ENCODE data around the gene JAZF1. TPM values are rescaled to one million over a fixed set of nuclear protein-coding genes. Genes with fewer than 3 reads are reported as not detected.

Gene JAZF1
- total and polyA plus RNA-seq, 12 donors = 6.9 to 42.3 (median 30.0) TPM

GRCh38 chr7:28088901-28089714 lies 91.5 kb downstream of the JAZF1 start:
- H3K27ac ChIP-seq = peak overlapping the region in 1 of 10 donors; percentile 66
- intact Hi-C loops (cut with DNase I) = loop anchor here in 2 of 10 donors (5.0 to 10.0 kb wide), 2 partner anchors 252 to 884 kb away; partner anchors contain the start of gene HOXA13 (in 1 of the 2)
- TF ChIP-seq CTCF (IDR thresholded peaks at IDR 0.05) = no peak
- ATAC-seq = no peak
- 95 to 97% methylated on average over 6 of the region's 6 CpGs for WGBS, 2 donors
- no peaks in the 10 kb centered on the region for H3K27me3 ChIP-seq
- H3K36me3 ChIP-seq = no peaks in the 10 kb centered on the region
- no peaks in the 10 kb centered on the region for H3K9me3 ChIP-seq
- peaks cover 0 to 60% (median 0%) of the 10 kb centered on the region in 9 donors for H3K4me1 ChIP-seq
- DNase-seq = no peak
- H3K4me3 ChIP-seq = no peak overlapping the region

- intact Hi-C loops (cut with DNase I) = loop anchor here in 2 of 10 donors (5.0 to 10.0 kb wide), 2 partner anchors 251 to 883 kb away; partner anchors contain the start of gene HOXA13 (in 1 of the 2)
- Histone ChIP-seq H3K36me3 (no peaks in the 10 kb centered on the region), H3K9me3 (no peaks in the 10 kb centered on the region), H3K27ac (peak overlapping the region in 1 of 10 donors; percentile 66), H3K27me3 (no peaks in the 10 kb centered on the region), H3K4me1 (peaks cover 0 to 71% (median 0%) of the 10 kb centered on the region in 9 donors), H3K4me3 (peak overlapping the region in 1 of 10 donors; percentile 1)
- DNase-seq (no peak), ATAC-seq (peak in 1 of 8 donors; percentile 74)
- WGBS, 2 donors = 75 to 78% methylated on average over 4 of the region's 4 CpGs
- TF ChIP-seq CTCF (IDR thresholded peaks at IDR 0.05) = no peak
Measured at GRCh38 chr7:28088032-28088431, 92.6 kb downstream of the JAZF1 start.

GRCh38 chr7:28086198-28086597 lies 94.4 kb downstream of the JAZF1 start:
- peak overlapping the region in 1 of 10 donors; percentile 66 for H3K27ac ChIP-seq
- H3K4me3 ChIP-seq = no peak overlapping the region
- H3K4me1 ChIP-seq = peaks cover 0 to 89% (median 2%) of the 10 kb centered on the region in 9 donors
- WGBS, 2 donors = 84% methylated on average over 2 of the region's 2 CpGs
- ATAC-seq = no peak
- no peaks in the 10 kb centered on the region for H3K9me3 ChIP-seq
- H3K36me3 ChIP-seq = no peaks in the 10 kb centered on the region
- H3K27me3 ChIP-seq = no peaks in the 10 kb centered on the region
- TF ChIP-seq CTCF (IDR thresholded peaks at IDR 0.05) = no peak
- intact Hi-C loops (cut with DNase I) = loop anchor here in 2 of 10 donors (5.0 to 10.0 kb wide), 2 partner anchors 249 to 881 kb away; partner anchors contain the start of gene HOXA13 (in 1 of the 2)
- DNase-seq = no peak

GRCh38 chr7:28083998-28084985 lies 96.3 kb downstream of the JAZF1 start:
- ATAC-seq = no peak
- Histone ChIP-seq H3K36me3 (no peaks in the 10 kb centered on the region), H3K27ac (peak overlapping the region in 1 of 10 donors; percentile 84), H3K4me1 (peaks cover 0 to 96% (median 18%) of the 10 kb centered on the region in 9 donors), H3K27me3 (no peaks in the 10 kb centered on the region), H3K9me3 (no peaks in the 10 kb centered on the region), H3K4me3 (no peak overlapping the region)
- no peak for TF ChIP-seq CTCF (IDR thresholded peaks at IDR 0.05)
- intact Hi-C loops (cut with DNase I) = loop anchor here in 1 of 10 donors (10.0 kb wide), 1 partner anchor 879 kb away; the partner anchor contains the start of gene HOXA13
- WGBS, 2 donors = 93% methylated on average over 6 of the region's 6 CpGs
- DNase-seq = no peak
